MM.1S (cell line): ENCODE data around the gene TMTC1.

Experiments
- DNase-seq: peaks from one replicate; pipeline ENCODE4 v3.0.0-alpha.2; 2015
- H2AFZ ChIP-seq: fragments of 300-600 bp; sonication (generic); 2 replicates; pipeline ENCODE4 v1.6.0; 2016; ENCODE audit warnings: antibody characterized with exemption, low read length
- H3F3A ChIP-seq: fragments of 300-600 bp; sonication (generic); 2 replicates; pipeline ENCODE4 v1.6.1; 2016; ENCODE audit warnings: mild to moderate bottlenecking, antibody characterized with exemption, low read length, moderate library complexity, mixed read lengths; ENCODE audit not compliant: insufficient read depth
- H3K27ac ChIP-seq: fragments of 300-600 bp; sonication (generic); 2 replicates; pipeline ENCODE4 v1.5.1; 2016; ENCODE audit warnings: mild to moderate bottlenecking, low read length
- H3K27me3 ChIP-seq: fragments of 300-600 bp; sonication (generic); replicated peaks from 2 replicates; pipeline ENCODE4 v1.6.0; 2016; ENCODE audit warnings: low read length; ENCODE audit not compliant: insufficient read depth
- H3K36me3 ChIP-seq: fragments of 300-600 bp; sonication (generic); replicated peaks from 2 replicates; pipeline ENCODE4 v1.6.1; 2016; ENCODE audit warnings: mild to moderate bottlenecking, low read length, mixed read lengths; ENCODE audit not compliant: insufficient read depth
- H3K4me1 ChIP-seq: fragments of 300-600 bp; sonication (generic); 2 replicates; pipeline ENCODE4 v1.6.1; 2016; ENCODE audit warnings: low read length, mixed read lengths
- H3K4me2 ChIP-seq: fragments of 300-600 bp; sonication (generic); 2 replicates; pipeline ENCODE4 v1.6.0; 2016; ENCODE audit warnings: low read depth, low read length
- H3K4me3 ChIP-seq: fragments of 300-600 bp; sonication (generic); 2 replicates; pipeline ENCODE4 v1.5.1; 2016; ENCODE audit warnings: low read length, mixed read lengths
- H3K79me2 ChIP-seq: fragments of 300-600 bp; sonication (generic); 2 replicates; pipeline ENCODE4 v1.6.1; 2016; ENCODE audit warnings: mixed run types, low read length, mixed read lengths
- H3K9ac ChIP-seq: fragments of 300-600 bp; sonication (generic); 2 replicates; pipeline ENCODE4 v1.6.1; 2016; ENCODE audit warnings: low read length, mixed read lengths
- H3K9me2 ChIP-seq: fragments of 300-600 bp; sonication (generic); replicated peaks from 2 replicates; pipeline ENCODE4 v1.6.1; 2016; ENCODE audit warnings: mild to moderate bottlenecking, low read length, mixed read lengths; ENCODE audit not compliant: insufficient read depth
- H3K9me3 ChIP-seq: fragments of 300-600 bp; sonication (generic); replicated peaks from 2 replicates; pipeline ENCODE4 v1.6.1; 2016; ENCODE audit warnings: mild to moderate bottlenecking, low read length, mixed read lengths; ENCODE audit not compliant: insufficient read depth
- H4K20me1 ChIP-seq: fragments of 300-600 bp; sonication (generic); 2 replicates; pipeline ENCODE4 v1.6.1; 2016; ENCODE audit warnings: mild to moderate bottlenecking, low read length, moderate library complexity, mixed read lengths; ENCODE audit not compliant: insufficient read depth
- EZH2 ChIP-seq: fragments of 300-600 bp; sonication (generic); optimal IDR thresholded peaks from 2 replicates; pipeline ENCODE3; 2017; ENCODE audit warnings: low read depth, mild to moderate bottlenecking, antibody characterized with exemption, low read length, mixed read lengths
- EZH2phosphoT487 ChIP-seq: fragments of 300-600 bp; sonication (generic); IDR thresholded peaks from 2 replicates; pipeline ENCODE4 v1.6.1; 2018; ENCODE audit warnings: antibody characterized with exemption, low read length
- TF ChIP-seq, protein P1 (sequence below): fragments of 300-600 bp; sonication (generic); IDR thresholded peaks from 2 replicates; pipeline ENCODE4 v1.5.1; 2016; ENCODE audit warnings: antibody characterized with exemption, low read length, mixed read lengths

TMTC1 gene

DNA sequence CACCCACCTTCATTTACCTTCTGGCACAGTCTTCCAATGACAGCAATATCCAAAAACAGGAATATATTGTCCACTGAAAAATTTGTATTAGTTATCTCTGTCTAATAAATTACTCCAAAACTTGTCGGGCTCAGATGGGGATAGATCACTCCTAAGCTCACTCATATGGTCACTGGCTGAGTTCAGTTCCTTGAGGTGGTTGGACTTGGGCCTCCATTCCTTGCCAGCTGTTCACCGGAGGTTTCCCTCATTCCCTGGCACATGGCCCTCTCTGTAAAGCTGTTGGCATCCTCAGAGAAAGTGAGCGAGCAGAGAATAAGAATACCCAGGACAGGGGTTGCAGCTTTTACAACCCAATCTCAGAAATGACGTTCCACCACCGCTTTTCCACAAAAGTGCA is 81.5 kb downstream of the TMTC1 start:
- H3K9me3 ChIP-seq: no peaks in the 10 kb centered on the region
- no peak for DNase-seq
- H3K9ac ChIP-seq: no peak overlapping the region

DNA sequence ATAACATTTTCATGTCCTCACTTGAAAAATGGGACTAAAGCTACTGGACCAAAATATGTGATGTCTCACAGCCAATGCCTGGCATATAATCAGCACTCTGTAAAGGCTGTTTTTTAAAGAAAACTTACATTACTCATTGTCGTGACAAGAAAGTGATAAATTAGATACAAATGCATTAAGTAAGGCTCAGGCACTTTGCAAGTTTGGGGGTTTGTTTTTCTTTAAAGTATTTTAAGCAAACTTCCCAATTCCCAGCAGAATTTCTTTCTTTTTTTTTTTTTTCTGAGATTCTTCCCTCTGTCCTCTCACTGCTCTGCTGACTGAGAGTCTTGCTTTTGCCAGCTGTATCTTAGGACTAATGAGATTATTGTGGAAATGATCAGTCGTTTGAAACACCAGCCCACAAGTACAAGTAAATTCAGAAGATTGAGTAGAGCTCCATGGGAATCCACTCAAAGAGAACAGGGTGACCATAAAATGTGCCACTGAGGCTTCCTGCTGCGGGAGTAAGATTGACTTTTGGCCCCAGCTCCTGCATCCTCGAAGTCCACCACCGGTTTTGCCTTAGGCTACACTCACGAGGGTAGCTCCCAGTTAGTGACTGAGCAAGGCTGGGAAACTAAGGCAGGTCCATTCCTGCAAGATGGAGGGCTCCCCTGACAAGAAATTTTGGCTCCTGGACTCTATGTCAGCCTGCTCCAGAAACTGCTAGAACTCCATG is 82.8 kb downstream of the TMTC1 start:
- no peak for DNase-seq
- H3F3A ChIP-seq: no peaks in the 10 kb centered on the region
- H3K9ac ChIP-seq: no peak overlapping the region
- H3K4me3 ChIP-seq: no peak overlapping the region
- no peak overlapping the region for H3K4me2 ChIP-seq
- no peaks in the 10 kb centered on the region for H3K79me2 ChIP-seq
- H3K36me3 ChIP-seq: no peaks in the 10 kb centered on the region
- H3K27me3 ChIP-seq: no peaks in the 10 kb centered on the region
- no peaks in the 10 kb centered on the region for H3K9me2 ChIP-seq
- no peak overlapping the region for H3K27ac ChIP-seq
- TF ChIP-seq EZH2: no peak
- no peak for TF ChIP-seq EZH2phosphoT487
- TF ChIP-seq, protein P1, sequence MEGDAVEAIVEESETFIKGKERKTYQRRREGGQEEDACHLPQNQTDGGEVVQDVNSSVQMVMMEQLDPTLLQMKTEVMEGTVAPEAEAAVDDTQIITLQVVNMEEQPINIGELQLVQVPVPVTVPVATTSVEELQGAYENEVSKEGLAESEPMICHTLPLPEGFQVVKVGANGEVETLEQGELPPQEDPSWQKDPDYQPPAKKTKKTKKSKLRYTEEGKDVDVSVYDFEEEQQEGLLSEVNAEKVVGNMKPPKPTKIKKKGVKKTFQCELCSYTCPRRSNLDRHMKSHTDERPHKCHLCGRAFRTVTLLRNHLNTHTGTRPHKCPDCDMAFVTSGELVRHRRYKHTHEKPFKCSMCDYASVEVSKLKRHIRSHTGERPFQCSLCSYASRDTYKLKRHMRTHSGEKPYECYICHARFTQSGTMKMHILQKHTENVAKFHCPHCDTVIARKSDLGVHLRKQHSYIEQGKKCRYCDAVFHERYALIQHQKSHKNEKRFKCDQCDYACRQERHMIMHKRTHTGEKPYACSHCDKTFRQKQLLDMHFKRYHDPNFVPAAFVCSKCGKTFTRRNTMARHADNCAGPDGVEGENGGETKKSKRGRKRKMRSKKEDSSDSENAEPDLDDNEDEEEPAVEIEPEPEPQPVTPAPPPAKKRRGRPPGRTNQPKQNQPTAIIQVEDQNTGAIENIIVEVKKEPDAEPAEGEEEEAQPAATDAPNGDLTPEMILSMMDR: no peak
- no peaks in the 10 kb centered on the region for H3K9me3 ChIP-seq
- no peaks in the 10 kb centered on the region for H4K20me1 ChIP-seq
- no peak overlapping the region for H2AFZ ChIP-seq
- H3K4me1 ChIP-seq: no peaks in the 10 kb centered on the region

More for the DNA sequence above, 81.5 kb downstream of the TMTC1 start:
- Histone ChIP-seq H3K36me3 (no peaks in the 10 kb centered on the region), H3K4me1 (no peaks in the 10 kb centered on the region), H3K4me2 (no peak overlapping the region), H3K79me2 (no peaks in the 10 kb centered on the region), H2AFZ (no peak overlapping the region), H3K9me2 (no peaks in the 10 kb centered on the region), H3K4me3 (no peak overlapping the region), H3F3A (no peaks in the 10 kb centered on the region), H3K27ac (no peak overlapping the region), H3K27me3 (no peaks in the 10 kb centered on the region), H4K20me1 (no peaks in the 10 kb centered on the region)
- no peak for TF ChIP-seq EZH2
- TF ChIP-seq, protein P1: no peak
- no peak for TF ChIP-seq EZH2phosphoT487

DNA sequence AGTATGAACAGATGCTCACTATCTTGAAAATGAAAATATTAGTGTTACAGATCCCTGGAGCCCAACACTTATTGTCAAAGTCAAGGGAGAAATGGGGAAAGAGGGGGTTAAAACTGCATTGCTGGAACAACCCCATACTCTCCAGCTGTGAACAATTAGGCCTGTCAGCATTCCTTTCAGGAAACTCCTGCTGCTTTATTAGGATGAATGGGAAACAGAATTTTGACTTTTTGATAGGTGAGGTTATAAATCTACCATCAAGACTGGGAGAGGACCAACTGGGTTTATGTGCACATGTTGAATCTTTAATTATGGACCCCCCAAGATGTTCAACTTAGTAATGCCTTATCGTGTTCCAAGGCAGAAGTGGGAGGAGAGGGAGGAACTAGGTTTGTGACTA is 85.0 kb downstream of the TMTC1 start:
- no peak overlapping the region for H3K4me2 ChIP-seq
- H3K4me1 ChIP-seq: no peaks in the 10 kb centered on the region
- H2AFZ ChIP-seq: no peak overlapping the region
- no peaks in the 10 kb centered on the region for H3F3A ChIP-seq
- H3K79me2 ChIP-seq: no peaks in the 10 kb centered on the region
- DNase-seq: no peak
- H3K36me3 ChIP-seq: no peaks in the 10 kb centered on the region
- H4K20me1 ChIP-seq: no peaks in the 10 kb centered on the region
- no peak overlapping the region for H3K4me3 ChIP-seq
- no peak overlapping the region for H3K9ac ChIP-seq
- no peak overlapping the region for H3K27ac ChIP-seq
- H3K9me2 ChIP-seq: no peaks in the 10 kb centered on the region
- no peaks in the 10 kb centered on the region for H3K9me3 ChIP-seq
- no peaks in the 10 kb centered on the region for H3K27me3 ChIP-seq
- TF ChIP-seq EZH2 (no peak), EZH2phosphoT487 (no peak)
- TF ChIP-seq, protein P1: no peak
